Measurements from ENCODE around the gene SECTM1. TPM values are rescaled to one million over a fixed set of nuclear protein-coding genes. Genes with fewer than 3 reads are reported as not detected.
"Not testable (repeated sequence)": the region's sequence is repeated elsewhere in the genome, so short reads cannot be mapped to it uniquely, and the experiment has no call there.

SECTM1 gene
- total RNA-seq, 1 donor from 2014 or later, result not detected

- DNase-seq (ENCODE audit: low spot score, unreplicated experiment), result no peak
- no peaks in the 10 kb centered on the region for H3K9me3 Mint-ChIP-seq (ENCODE audit: low read depth)
- TF ChIP-seq CTCF (IDR thresholded peaks at IDR 0.05; ENCODE audit: unreplicated experiment), result no peak
- H3K27me3 Mint-ChIP-seq, result peaks cover 32% of the 10 kb centered on the region
- H3K4me1 Mint-ChIP-seq (ENCODE audit: low read depth), result peaks cover 3% of the 10 kb centered on the region
- no peak overlapping the region for H3K27ac Mint-ChIP-seq
- H3K4me3 Mint-ChIP-seq (ENCODE audit: low read depth), result no peak overlapping the region
- H3K36me3 Mint-ChIP-seq (ENCODE audit: insufficient read depth), result no peaks in the 10 kb centered on the region
Observed at GRCh38 chr17:82373731-82374625, 40.4 kb upstream of the SECTM1 start.

DNA sequence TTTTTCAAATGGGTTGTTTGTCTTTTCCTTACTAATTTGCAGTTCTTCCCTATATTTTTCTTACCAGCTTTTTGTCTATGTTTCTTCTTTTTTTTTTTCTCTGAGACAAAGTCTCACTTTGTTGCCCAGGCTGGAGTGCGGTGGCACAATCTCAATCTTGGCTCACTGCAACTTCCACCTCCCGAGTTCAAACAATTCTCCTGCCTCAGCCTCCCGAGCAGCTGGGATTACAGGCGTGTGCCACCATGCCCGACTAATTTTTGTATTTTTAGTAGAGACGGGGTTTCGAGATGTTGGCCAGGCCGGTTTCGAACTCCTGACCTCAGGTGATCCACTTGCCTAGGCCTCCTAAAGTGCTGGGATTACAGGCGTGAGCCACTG, 39.5 kb upstream of the SECTM1 start:
- Mint-ChIP-seq H3K27me3 (peaks cover 29% of the 10 kb centered on the region), H3K4me3 (ENCODE audit: low read depth) (peak overlapping the region; percentile 3), H3K27ac (peak overlapping the region; percentile 68)
- not testable (repeated sequence) for H3K36me3 Mint-ChIP-seq (ENCODE audit: insufficient read depth); H3K9me3 Mint-ChIP-seq (ENCODE audit: low read depth); H3K4me1 Mint-ChIP-seq (ENCODE audit: low read depth); DNase-seq (ENCODE audit: low spot score, unreplicated experiment)

GRCh38 chr17:82372249-82373071, 38.9 kb upstream of the SECTM1 start:
- H3K36me3 Mint-ChIP-seq (ENCODE audit: insufficient read depth), result no peaks in the 10 kb centered on the region
- H3K27ac Mint-ChIP-seq, result no peak overlapping the region
- TF ChIP-seq CTCF (IDR thresholded peaks at IDR 0.05; ENCODE audit: unreplicated experiment), result no peak
- DNase-seq (ENCODE audit: low spot score, unreplicated experiment), result no peak
- no peaks in the 10 kb centered on the region for H3K9me3 Mint-ChIP-seq (ENCODE audit: low read depth)
- peaks cover 29% of the 10 kb centered on the region for H3K27me3 Mint-ChIP-seq
- H3K4me1 Mint-ChIP-seq (ENCODE audit: low read depth), result peaks cover 6% of the 10 kb centered on the region
- peak overlapping the region; percentile 60 for H3K4me3 Mint-ChIP-seq (ENCODE audit: low read depth)

GRCh38 chr17:82371333-82372248, 38.0 kb upstream of the SECTM1 start, which contains the start of gene UTS2R:
Gene UTS2R, plus strand, starts transcription at chr17:82371765. Its CDS starts 2,560 bp downstream, at chr17:82374325.
- Mint-ChIP-seq H3K27me3 (peaks cover 32% of the 10 kb centered on the region), H3K9me3 (ENCODE audit: low read depth) (no peaks in the 10 kb centered on the region), H3K36me3 (ENCODE audit: insufficient read depth) (no peaks in the 10 kb centered on the region), H3K4me3 (ENCODE audit: low read depth) (peak within 1 kb of the TSS; percentile 60), H3K27ac (no peak within 1 kb of the TSS), H3K4me1 (ENCODE audit: low read depth) (peaks cover 10% of the 10 kb centered on the region)
- TF ChIP-seq CTCF (IDR thresholded peaks at IDR 0.05; ENCODE audit: unreplicated experiment), result no peak
- no peak for DNase-seq (ENCODE audit: low spot score, unreplicated experiment)

- Mint-ChIP-seq H3K27ac (no peak overlapping the region), H3K36me3 (ENCODE audit: insufficient read depth) (no peaks in the 10 kb centered on the region), H3K4me3 (ENCODE audit: low read depth) (peak overlapping the region; percentile 11), H3K9me3 (ENCODE audit: low read depth) (no peaks in the 10 kb centered on the region), H3K27me3 (peaks cover 33% of the 10 kb centered on the region), H3K4me1 (ENCODE audit: low read depth) (peaks cover 10% of the 10 kb centered on the region)
- DNase-seq (ENCODE audit: low spot score, unreplicated experiment), result no peak
- TF ChIP-seq CTCF (IDR thresholded peaks at IDR 0.05; ENCODE audit: unreplicated experiment), result no peak
Observed at GRCh38 chr17:82370471-82371332, 37.1 kb upstream of the SECTM1 start.
